HepG2 (cell line): ENCODE measurements around the gene ZFAND3. TPM values are rescaled to one million over a fixed set of nuclear protein-coding genes. Genes with fewer than 3 reads are reported as not detected.

Experiments used
- HMGXB3 ChIP-seq: sonication (generic); formaldehyde crosslinking; IDR thresholded peaks from 2 replicates; pipeline ENCODE4 v1.4.0; 2020; ENCODE audit warnings: missing genetic modification reagents, borderline replicate concordance
- KLF12 ChIP-seq: sonication (generic); formaldehyde crosslinking; IDR thresholded peaks from 2 replicates; pipeline ENCODE4 v1.4.0; 2020; ENCODE audit warnings: missing genetic modification reagents, borderline replicate concordance
- MAFF ChIP-seq: IDR thresholded peaks from 2 replicates; pipeline ENCODE4 v1.6.1; 2011; ENCODE audit warnings: low read depth, low read length, improper control_type of control experiment
- RBAK ChIP-seq: sonication (generic); formaldehyde crosslinking; IDR thresholded peaks from 2 replicates; pipeline ENCODE4 v1.5.1; 2020; ENCODE audit warnings: mild to moderate bottlenecking, missing genetic modification reagents
- TAF15 ChIP-seq: fragments of 200-400 bp; formaldehyde crosslinking; IDR thresholded peaks from one replicate; pipeline ENCODE4 v1.6.1; 2018; ENCODE audit warnings: mild to moderate bottlenecking, low read depth, low read length; ENCODE audit not compliant: poor library complexity, severe bottlenecking
- TMF1 ChIP-seq: sonication (generic); formaldehyde crosslinking; IDR thresholded peaks from 2 replicates; pipeline ENCODE4 v1.8.1; 2022; ENCODE audit warnings: low read depth, missing genetic modification reagents
- ZBTB20 ChIP-seq: sonication (generic); formaldehyde crosslinking; IDR thresholded peaks from 2 replicates; pipeline ENCODE4 v1.8.1; 2023; ENCODE audit warnings: missing genetic modification reagents, low read depth, mild to moderate bottlenecking, borderline replicate concordance
- ZNF619 ChIP-seq: sonication (generic); formaldehyde crosslinking; IDR thresholded peaks from 2 replicates; pipeline ENCODE4 v1.4.0; 2020; ENCODE audit warnings: mild to moderate bottlenecking, missing genetic modification reagents
- polyA plus RNA-seq, 8 experiments: library from polyadenylated mRNA; depleted of rRNA in 3 of 8; stranded (reverse) in 7 of 8; unstranded in 1 of 8; fragments of >200 nt; fragmentation: Illumina TruSeq in 4 of 8; extraction: Trizol in 4 of 8; gene quantifications; 2 replicates each; pipeline versions ENCODE4 v1.2.1 to v1.2.3, GENCODE V29; 2011 to 2016; ENCODE audit warnings: low read depth in 4 of 8, missing spikeins in 1 of 8, mixed read lengths in 1 of 8; ENCODE audit not compliant: insufficient read depth in 1 of 8
- total RNA-seq, 5 experiments: library from RNA; depleted of rRNA; stranded (reverse); fragments of >200 nt; fragmentation: Illumina TruSeq; extraction: Trizol; gene quantifications; 2 replicates each; pipeline ENCODE4 v1.2.3, GENCODE V29; 2016; ENCODE audit warnings: low read depth in 1 of 5
- TF ChIP-seq, protein P1 (sequence below): sonication (generic); formaldehyde crosslinking; IDR thresholded peaks from 2 replicates; pipeline ENCODE4 v1.8.0; 2022; ENCODE audit warnings: mild to moderate bottlenecking, missing genetic modification reagents; ENCODE audit not compliant: insufficient replicate concordance
- TF ChIP-seq, protein P2 (sequence below): IDR thresholded peaks from 2 replicates; pipeline ENCODE4 v1.6.1; 2016
- TF ChIP-seq, protein P3 (sequence below): fragments of 450-650 bp; IDR thresholded peaks from 2 replicates; pipeline ENCODE4 v1.6.1; 2017

The ZFAND3 gene
- total and polyA plus RNA-seq, 2 of the 13 experiments (the other 11 are each of a cell fraction or from before 2014, with no cell fraction given), result 16.4 to 17.1 TPM

GRCh38 chr6:37827603-37828265 lies 8.2 kb downstream of the ZFAND3 start (continued):
- TF ChIP-seq, protein P1, sequence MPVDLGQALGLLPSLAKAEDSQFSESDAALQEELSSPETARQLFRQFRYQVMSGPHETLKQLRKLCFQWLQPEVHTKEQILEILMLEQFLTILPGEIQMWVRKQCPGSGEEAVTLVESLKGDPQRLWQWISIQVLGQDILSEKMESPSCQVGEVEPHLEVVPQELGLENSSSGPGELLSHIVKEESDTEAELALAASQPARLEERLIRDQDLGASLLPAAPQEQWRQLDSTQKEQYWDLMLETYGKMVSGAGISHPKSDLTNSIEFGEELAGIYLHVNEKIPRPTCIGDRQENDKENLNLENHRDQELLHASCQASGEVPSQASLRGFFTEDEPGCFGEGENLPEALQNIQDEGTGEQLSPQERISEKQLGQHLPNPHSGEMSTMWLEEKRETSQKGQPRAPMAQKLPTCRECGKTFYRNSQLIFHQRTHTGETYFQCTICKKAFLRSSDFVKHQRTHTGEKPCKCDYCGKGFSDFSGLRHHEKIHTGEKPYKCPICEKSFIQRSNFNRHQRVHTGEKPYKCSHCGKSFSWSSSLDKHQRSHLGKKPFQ (CRISPR knock-in tag), result no peak
- TF ChIP-seq ZBTB20 (CRISPR knock-in tag), result no peak
- no peak for TF ChIP-seq ZNF619 (CRISPR knock-in tag)
- TF ChIP-seq KLF12 (CRISPR knock-in tag), result no peak
- TF ChIP-seq, protein P2, sequence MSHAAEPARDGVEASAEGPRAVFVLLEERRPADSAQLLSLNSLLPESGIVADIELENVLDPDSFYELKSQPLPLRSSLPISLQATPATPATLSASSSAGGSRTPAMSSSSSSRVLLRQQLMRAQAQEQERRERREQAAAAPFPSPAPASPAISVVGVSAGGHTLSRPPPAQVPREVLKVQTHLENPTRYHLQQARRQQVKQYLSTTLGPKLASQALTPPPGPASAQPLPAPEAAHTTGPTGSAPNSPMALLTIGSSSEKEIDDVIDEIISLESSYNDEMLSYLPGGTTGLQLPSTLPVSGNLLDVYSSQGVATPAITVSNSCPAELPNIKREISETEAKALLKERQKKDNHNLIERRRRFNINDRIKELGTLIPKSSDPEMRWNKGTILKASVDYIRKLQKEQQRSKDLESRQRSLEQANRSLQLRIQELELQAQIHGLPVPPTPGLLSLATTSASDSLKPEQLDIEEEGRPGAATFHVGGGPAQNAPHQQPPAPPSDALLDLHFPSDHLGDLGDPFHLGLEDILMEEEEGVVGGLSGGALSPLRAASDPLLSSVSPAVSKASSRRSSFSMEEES (CRISPR knock-in tag), result no peak
- no peak for TF ChIP-seq TAF15
- TF ChIP-seq, protein P3, sequence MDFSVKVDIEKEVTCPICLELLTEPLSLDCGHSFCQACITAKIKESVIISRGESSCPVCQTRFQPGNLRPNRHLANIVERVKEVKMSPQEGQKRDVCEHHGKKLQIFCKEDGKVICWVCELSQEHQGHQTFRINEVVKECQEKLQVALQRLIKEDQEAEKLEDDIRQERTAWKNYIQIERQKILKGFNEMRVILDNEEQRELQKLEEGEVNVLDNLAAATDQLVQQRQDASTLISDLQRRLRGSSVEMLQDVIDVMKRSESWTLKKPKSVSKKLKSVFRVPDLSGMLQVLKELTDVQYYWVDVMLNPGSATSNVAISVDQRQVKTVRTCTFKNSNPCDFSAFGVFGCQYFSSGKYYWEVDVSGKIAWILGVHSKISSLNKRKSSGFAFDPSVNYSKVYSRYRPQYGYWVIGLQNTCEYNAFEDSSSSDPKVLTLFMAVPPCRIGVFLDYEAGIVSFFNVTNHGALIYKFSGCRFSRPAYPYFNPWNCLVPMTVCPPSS, result no peak
- no peak for TF ChIP-seq HMGXB3
- no peak for TF ChIP-seq TMF1 (CRISPR knock-in tag)
- TF ChIP-seq RBAK (CRISPR knock-in tag), result no peak
- no peak for TF ChIP-seq MAFF
